Thyroid gland (tissue), 4 donors: ENCODE measurements around the gene FGGY. TPM values are rescaled to one million over a fixed set of nuclear protein-coding genes. Genes with fewer than 3 reads are reported as not detected.
"Not testable (repeated sequence)": the region's sequence is repeated elsewhere in the genome, so short reads cannot be mapped to it uniquely, and the experiment has no call there.

Experiments used
- DNase-seq, 2 donors: peaks; one replicate each; pipeline ENCODE4 v3.0.0-alpha.2; 2019
- H3K27ac ChIP-seq, 3 donors: fragments of 200-600 bp; sonication (generic); 1 replicate in 2 of 3; 2 replicates in 1 of 3; pipeline ENCODE4 v1.5.1; 2016 to 2019; ENCODE audit warnings: mild to moderate bottlenecking in 1 of 3, moderate library complexity in 1 of 3
- H3K27me3 ChIP-seq: fragments of 200-600 bp; sonication (generic); one replicate; pipeline ENCODE4 v1.5.1; 2019
- H3K36me3 ChIP-seq, 2 donors: fragments of 200-600 bp; sonication (generic); one replicate each; pipeline ENCODE4 v1.5.1; 2016 to 2019
- H3K4me1 ChIP-seq, 2 donors: fragments of 200-600 bp; sonication (generic); one replicate each; pipeline ENCODE4 v1.5.1; 2017 to 2019
- H3K4me3 ChIP-seq, 3 donors: fragments of 200-600 bp; sonication (generic); replicated peaks in 1 of 3; 1 replicate in 2 of 3; 2 replicates in 1 of 3; pipeline ENCODE4 v1.5.1; 2016; ENCODE audit warnings: mild to moderate bottlenecking in 1 of 3
- H3K9me3 ChIP-seq: fragments of 200-600 bp; sonication (generic); one replicate; pipeline ENCODE4 v1.5.1; 2017
- POLR2A ChIP-seq, 2 donors: fragments of 450-650 bp; IDR thresholded peaks; one replicate each; pipeline ENCODE4 v1.6.1; 2017; ENCODE audit warnings: antibody characterized with exemption in 2 of 2, mild to moderate bottlenecking in 2 of 2, moderate library complexity in 1 of 2
- WGBS, 2 donors: methylation state at CpG; one replicate each; pipeline ENCODE4 v1.1.5; 2017; 5-methylcytosine and 5-hydroxymethylcytosine counted together
- intact Hi-C: fragments of 100-400 bp; cut with DNase I; formaldehyde crosslinking; loops from one replicate; pipeline ENCODE4 v1.15.1; 2023
- total RNA-seq, 4 donors: library from RNA; depleted of rRNA; stranded (reverse); fragments of >200 nt; gene quantifications; one replicate each; pipeline ENCODE4 v1.2.3, GENCODE V29; 2016
- TF ChIP-seq, protein P1 (sequence below), 6 experiments: fragments of 200-600 bp in 3 of 6; fragments of 450-650 bp in 3 of 6; sonication (generic) in 3 of 6; IDR thresholded peaks; one replicate each; pipeline ENCODE4 v1.5.1; 2016 to 2019; ENCODE audit warnings: antibody characterized with exemption in 6 of 6, mild to moderate bottlenecking in 2 of 6, inconsistent platforms in 1 of 6, moderate library complexity in 1 of 6

Gene FGGY
- total RNA-seq, 4 donors from 2014 or later, result 24.6 to 46.1 (median 36.4) TPM

DNA sequence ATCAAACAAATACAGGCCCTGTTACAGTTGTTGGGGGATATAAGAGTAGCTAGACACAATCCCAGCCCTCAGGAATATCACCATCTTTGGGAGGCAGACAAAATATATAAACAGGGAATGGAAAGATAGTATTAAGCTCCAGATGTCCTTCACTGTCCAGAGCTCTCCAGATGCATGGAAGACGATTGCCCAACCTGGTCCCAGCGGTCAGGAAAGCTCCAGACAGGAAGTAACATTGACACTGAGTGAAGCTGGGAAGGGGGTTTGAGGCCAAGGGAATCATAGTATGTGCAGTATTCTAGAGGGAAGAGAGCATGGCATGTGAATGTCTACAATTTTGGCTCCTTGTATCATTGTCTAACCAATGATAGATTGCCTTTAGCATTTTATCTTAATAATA is 344.0 kb downstream of the FGGY start:
- TF ChIP-seq, protein P1, sequence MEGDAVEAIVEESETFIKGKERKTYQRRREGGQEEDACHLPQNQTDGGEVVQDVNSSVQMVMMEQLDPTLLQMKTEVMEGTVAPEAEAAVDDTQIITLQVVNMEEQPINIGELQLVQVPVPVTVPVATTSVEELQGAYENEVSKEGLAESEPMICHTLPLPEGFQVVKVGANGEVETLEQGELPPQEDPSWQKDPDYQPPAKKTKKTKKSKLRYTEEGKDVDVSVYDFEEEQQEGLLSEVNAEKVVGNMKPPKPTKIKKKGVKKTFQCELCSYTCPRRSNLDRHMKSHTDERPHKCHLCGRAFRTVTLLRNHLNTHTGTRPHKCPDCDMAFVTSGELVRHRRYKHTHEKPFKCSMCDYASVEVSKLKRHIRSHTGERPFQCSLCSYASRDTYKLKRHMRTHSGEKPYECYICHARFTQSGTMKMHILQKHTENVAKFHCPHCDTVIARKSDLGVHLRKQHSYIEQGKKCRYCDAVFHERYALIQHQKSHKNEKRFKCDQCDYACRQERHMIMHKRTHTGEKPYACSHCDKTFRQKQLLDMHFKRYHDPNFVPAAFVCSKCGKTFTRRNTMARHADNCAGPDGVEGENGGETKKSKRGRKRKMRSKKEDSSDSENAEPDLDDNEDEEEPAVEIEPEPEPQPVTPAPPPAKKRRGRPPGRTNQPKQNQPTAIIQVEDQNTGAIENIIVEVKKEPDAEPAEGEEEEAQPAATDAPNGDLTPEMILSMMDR (IDR thresholded peaks at IDR 0.05), result no peak
- TF ChIP-seq POLR2A (IDR thresholded peaks at IDR 0.05), result no peak
- no peaks in the 10 kb centered on the region for H3K27me3 ChIP-seq
- 83 to 86% methylated on average over 2 of the region's 2 CpGs for whole genome bisulfite sequencing, 2 donors
- H3K27ac ChIP-seq, result no peak overlapping the region
- no peaks in the 10 kb centered on the region for H3K9me3 ChIP-seq
- H3K36me3 ChIP-seq, result no peaks in the 10 kb centered on the region
- intact Hi-C loops, result no loop called here
- peaks cover 6 to 21% of the 10 kb centered on the region in 2 donors for H3K4me1 ChIP-seq
- no peak for DNase-seq
- H3K4me3 ChIP-seq, result no peak overlapping the region

DNA sequence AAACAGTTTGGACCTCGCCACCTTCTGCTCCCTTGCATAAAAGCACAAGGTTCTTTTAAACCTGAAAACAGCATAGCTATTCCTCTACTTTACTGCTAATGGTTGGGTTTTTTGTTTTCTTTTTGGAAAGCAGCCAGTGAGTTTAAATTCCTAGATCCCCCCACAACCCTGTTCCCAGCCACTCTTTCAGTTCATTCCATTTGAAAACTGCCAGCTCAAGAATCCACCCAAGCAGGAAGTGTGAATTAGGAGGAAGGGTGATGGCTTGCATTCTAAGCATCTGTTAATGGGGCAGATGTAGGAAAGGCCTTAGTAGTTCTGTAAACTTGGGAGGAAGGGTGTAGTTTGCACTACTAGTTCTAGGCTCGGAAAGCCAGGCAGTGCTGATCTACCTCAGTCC is 344.9 kb downstream of the FGGY start:
- Histone ChIP-seq H3K27ac (no peak overlapping the region), H3K4me3 (no peak overlapping the region), H3K9me3 (no peaks in the 10 kb centered on the region), H3K36me3 (no peaks in the 10 kb centered on the region), H3K4me1 (peaks cover 6 to 23% of the 10 kb centered on the region in 2 donors), H3K27me3 (no peaks in the 10 kb centered on the region)
- WGBS, 2 donors, result 92 to 95% methylated on average over 2 of the region's 2 CpGs
- intact Hi-C loops, result no loop called here
- no peak for TF ChIP-seq POLR2A (IDR thresholded peaks at IDR 0.05)
- TF ChIP-seq, protein P1 (IDR thresholded peaks at IDR 0.05), result no peak
- no peak for DNase-seq

DNA sequence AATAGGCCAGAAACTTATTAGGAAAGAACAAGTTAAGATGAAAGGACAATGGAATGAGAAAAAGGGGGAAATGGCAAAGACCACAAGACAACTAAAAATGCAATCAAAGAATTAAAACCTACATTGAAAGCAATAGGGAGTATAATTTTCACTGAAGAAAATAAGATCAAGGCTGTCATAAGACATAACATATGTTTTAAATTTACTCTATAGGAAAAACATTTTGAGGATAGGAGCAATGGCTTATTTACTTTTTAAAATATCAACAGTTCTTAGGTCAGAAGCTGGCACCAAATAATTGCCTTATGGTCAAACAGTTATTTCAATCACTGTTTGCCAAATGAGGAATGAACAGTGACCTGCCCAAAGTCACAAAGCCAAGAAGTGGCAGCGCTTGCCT is 346.6 kb downstream of the FGGY start:
- Histone ChIP-seq H3K9me3 (no peaks in the 10 kb centered on the region), H3K36me3 (no peaks in the 10 kb centered on the region), H3K4me3 (no peak overlapping the region), H3K4me1 (peaks cover 6 to 17% of the 10 kb centered on the region in 2 donors), H3K27me3 (no peaks in the 10 kb centered on the region), H3K27ac (no peak overlapping the region)
- DNase-seq, result no peak
- WGBS, 2 donors, result 96 to 100% methylated on average over 1 of the region's 1 CpG
- intact Hi-C loops, result no loop called here
- TF ChIP-seq POLR2A (IDR thresholded peaks at IDR 0.05), result no peak
- TF ChIP-seq, protein P1 (IDR thresholded peaks at IDR 0.05), result no peak

DNA sequence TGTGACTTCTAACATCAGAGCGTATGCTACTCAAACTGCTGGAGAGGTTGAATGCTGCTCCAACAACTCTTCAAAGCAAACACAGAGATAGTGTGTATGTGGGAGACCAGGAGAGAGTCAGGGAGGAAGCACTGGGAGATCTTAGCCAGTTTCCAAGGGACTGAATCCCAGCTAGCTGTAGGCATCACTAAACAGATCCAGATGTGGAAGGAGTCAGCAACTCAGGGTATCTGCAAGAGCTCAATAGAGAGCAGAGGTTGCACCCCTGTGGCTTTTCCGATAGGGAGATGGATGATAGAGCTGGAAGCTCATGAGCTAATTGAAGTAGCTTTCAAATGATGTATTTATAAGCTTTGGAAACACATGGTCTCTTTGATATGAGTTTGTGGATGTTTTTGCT is 349.0 kb downstream of the FGGY start:
- Histone ChIP-seq H3K36me3 (no peaks in the 10 kb centered on the region), H3K4me3 (no peak overlapping the region), H3K27ac (peak overlapping the region in 1 of 3 donors; percentile 25), H3K4me1 (peaks cover 6 to 15% of the 10 kb centered on the region in 2 donors), H3K27me3 (no peaks in the 10 kb centered on the region), H3K9me3 (no peaks in the 10 kb centered on the region)
- intact Hi-C loops, result no loop called here
- TF ChIP-seq, protein P1 (IDR thresholded peaks at IDR 0.05), result no peak
- TF ChIP-seq POLR2A (IDR thresholded peaks at IDR 0.05), result no peak
- WGBS, 2 donors, result 45 to 64% methylated on average over 2 of the region's 2 CpGs
- peak in 1 of 2 donors; percentile 6 for DNase-seq

DNA sequence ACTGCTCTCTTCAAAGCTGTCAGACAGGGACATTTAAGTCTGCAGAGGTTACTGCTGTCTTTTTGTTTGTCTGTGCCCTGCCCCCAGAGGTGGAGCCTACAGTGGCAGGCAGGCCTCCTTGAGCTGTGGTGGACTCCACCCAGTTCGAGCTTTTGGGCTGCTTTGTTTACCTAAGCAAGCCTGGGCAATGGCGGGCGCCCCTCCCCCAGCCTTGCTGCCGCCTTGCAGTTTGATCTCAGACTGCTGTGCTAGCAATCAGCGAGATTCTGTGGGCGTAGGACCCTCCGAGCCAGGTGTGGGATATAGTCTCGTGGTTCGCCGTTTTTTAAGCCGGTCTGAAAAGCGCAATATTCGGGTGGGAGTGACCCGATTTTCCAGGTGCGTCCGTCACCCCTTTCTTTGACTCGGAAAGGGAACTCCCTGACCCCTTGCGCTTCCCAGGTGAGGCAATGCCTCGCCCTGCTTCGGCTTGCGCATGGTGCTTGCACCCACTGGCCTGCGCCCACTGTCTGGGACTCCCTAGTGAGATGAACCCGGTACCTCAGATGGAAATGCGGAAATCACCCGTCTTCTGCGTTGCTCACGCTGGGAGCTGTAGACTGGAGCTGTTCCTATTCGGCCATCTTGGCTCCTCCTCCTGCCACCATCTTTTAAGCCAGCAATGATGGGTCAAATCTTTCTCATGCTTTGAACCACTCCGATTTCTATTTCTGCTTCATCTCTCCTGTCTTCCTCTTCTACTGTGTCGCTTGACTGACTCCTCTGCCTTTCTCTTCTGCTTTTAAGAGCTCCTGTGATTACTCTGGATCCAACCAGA is 356.5 kb downstream of the FGGY start:
- intact Hi-C loops, H3K4me3 ChIP-seq, H3K27ac ChIP-seq, H3K27me3 ChIP-seq, DNase-seq, H3K9me3 ChIP-seq, H3K4me1 ChIP-seq, H3K36me3 ChIP-seq: not testable (repeated sequence)
- 91 to 97% methylated on average over 9 to 17 of the region's 30 CpGs for WGBS, 2 donors
